Jurkat, Clone E6-1 (cell line): ENCODE measurements around the gene HAPLN1. TPM values are rescaled to one million over a fixed set of nuclear protein-coding genes. Genes with fewer than 3 reads are reported as not detected.
A peak's percentile ranks its signal among the peaks of the same experiment; 100 is the strongest.
"Not testable (repeated sequence)": the region's sequence is repeated elsewhere in the genome, so short reads cannot be mapped to it uniquely, and the experiment has no call there.

Experiments
- DNase-seq: peaks from one replicate; pipeline ENCODE4 v3.0.0-alpha.2; 2011; ENCODE audit warnings: low read depth, low spot score
- H3K4me3 ChIP-seq: 2 replicates; pipeline ENCODE4 v1.5.1; 2011; ENCODE audit warnings: mild to moderate bottlenecking, low read length, control low read depth, moderate library complexity
- polyA plus RNA-seq: library from polyadenylated mRNA; unstranded; fragments of >200 nt; gene quantifications from one replicate; pipeline ENCODE4 v1.2.1, GENCODE V29; 2012; ENCODE audit warnings: missing spikeins; ENCODE audit not compliant: insufficient read length, insufficient read depth

HAPLN1 gene
- polyA plus RNA-seq, result not detected

- H3K4me3 ChIP-seq, result no peak within 1 kb of the TSS
These were observed at the start of gene HAPLN1 for GRCh38 chr5:83720836-83721537. Gene HAPLN1, minus strand, starts transcription at chr5:83720855. Its CDS starts 47,332 bp downstream, at chr5:83673523.

GRCh38 chr5:83767409-83767992, 46.8 kb upstream of the HAPLN1 start:
- no peak overlapping the region for H3K4me3 ChIP-seq

More at GRCh38 chr5:83720836-83721537, at the start of gene HAPLN1:
- DNase-seq, result no peak

GRCh38 chr5:83764101-83764500, 43.4 kb upstream of the HAPLN1 start:
- H3K4me3 ChIP-seq, result no peak overlapping the region
- no peak for DNase-seq

More at GRCh38 chr5:83767409-83767992, 46.8 kb upstream of the HAPLN1 start:
- peak; percentile 8 for DNase-seq

GRCh38 chr5:83760579-83760978, 39.9 kb upstream of the HAPLN1 start:
- no peak for DNase-seq
- H3K4me3 ChIP-seq, result no peak overlapping the region

GRCh38 chr5:83752700-83753099, 32.0 kb upstream of the HAPLN1 start:
- no peak for DNase-seq
- H3K4me3 ChIP-seq, result no peak overlapping the region

GRCh38 chr5:83751201-83751600, 30.5 kb upstream of the HAPLN1 start:
- DNase-seq, result no peak
- H3K4me3 ChIP-seq, result no peak overlapping the region

- H3K4me3 ChIP-seq, result no peak overlapping the region
These were observed 30.1 kb upstream of the HAPLN1 start for GRCh38 chr5:83750749-83751148.

GRCh38 chr5:83745816-83746215, 25.2 kb upstream of the HAPLN1 start:
- no peak overlapping the region for H3K4me3 ChIP-seq
- no peak for DNase-seq

More at GRCh38 chr5:83750749-83751148, 30.1 kb upstream of the HAPLN1 start:
- DNase-seq, result no peak

GRCh38 chr5:83744821-83745220, 24.2 kb upstream of the HAPLN1 start:
- no peak overlapping the region for H3K4me3 ChIP-seq
- DNase-seq, result no peak

GRCh38 chr5:83742089-83742488, 21.4 kb upstream of the HAPLN1 start:
- no peak for DNase-seq
- H3K4me3 ChIP-seq, result no peak overlapping the region

GRCh38 chr5:83741571-83741970, 20.9 kb upstream of the HAPLN1 start:
- H3K4me3 ChIP-seq, result no peak overlapping the region
- no peak for DNase-seq

GRCh38 chr5:83740741-83741140, 20.1 kb upstream of the HAPLN1 start:
- no peak overlapping the region for H3K4me3 ChIP-seq
- no peak for DNase-seq

- not testable (repeated sequence) for DNase-seq, H3K4me3 ChIP-seq
These were observed 15.5 kb upstream of the HAPLN1 start for GRCh38 chr5:83736169-83736568.

GRCh38 chr5:83735058-83735457, 14.4 kb upstream of the HAPLN1 start:
- not testable (repeated sequence) for H3K4me3 ChIP-seq, DNase-seq

- no peak overlapping the region for H3K4me3 ChIP-seq
- DNase-seq, result no peak
These were observed 11.0 kb upstream of the HAPLN1 start for GRCh38 chr5:83731638-83732037.

GRCh38 chr5:83729362-83729761, 8.7 kb upstream of the HAPLN1 start:
- no peak for DNase-seq
- no peak overlapping the region for H3K4me3 ChIP-seq

GRCh38 chr5:83726912-83727311, 6.3 kb upstream of the HAPLN1 start:
- H3K4me3 ChIP-seq, result no peak overlapping the region
- DNase-seq, result no peak

GRCh38 chr5:83724935-83725334, 4.3 kb upstream of the HAPLN1 start:
- DNase-seq, result no peak
- H3K4me3 ChIP-seq, result no peak overlapping the region

GRCh38 chr5:83724001-83724400, 3.3 kb upstream of the HAPLN1 start:
- no peak for DNase-seq
- H3K4me3 ChIP-seq, result no peak overlapping the region

GRCh38 chr5:83723031-83723430, 2.4 kb upstream of the HAPLN1 start:
- H3K4me3 ChIP-seq, result no peak overlapping the region
- DNase-seq, result no peak
